ENCODE measurements around the gene C15orf62.

- TF ChIP-seq MAX (IDR thresholded peaks at IDR 0.05; ENCODE audit: low read depth) (no peak), FOXM1 (IDR thresholded peaks at IDR 0.05; ENCODE audit: low read depth) (no peak), RXRA (IDR thresholded peaks at IDR 0.05; ENCODE audit: borderline replicate concordance, low read depth) (no peak)
- TF ChIP-seq, protein P1, sequence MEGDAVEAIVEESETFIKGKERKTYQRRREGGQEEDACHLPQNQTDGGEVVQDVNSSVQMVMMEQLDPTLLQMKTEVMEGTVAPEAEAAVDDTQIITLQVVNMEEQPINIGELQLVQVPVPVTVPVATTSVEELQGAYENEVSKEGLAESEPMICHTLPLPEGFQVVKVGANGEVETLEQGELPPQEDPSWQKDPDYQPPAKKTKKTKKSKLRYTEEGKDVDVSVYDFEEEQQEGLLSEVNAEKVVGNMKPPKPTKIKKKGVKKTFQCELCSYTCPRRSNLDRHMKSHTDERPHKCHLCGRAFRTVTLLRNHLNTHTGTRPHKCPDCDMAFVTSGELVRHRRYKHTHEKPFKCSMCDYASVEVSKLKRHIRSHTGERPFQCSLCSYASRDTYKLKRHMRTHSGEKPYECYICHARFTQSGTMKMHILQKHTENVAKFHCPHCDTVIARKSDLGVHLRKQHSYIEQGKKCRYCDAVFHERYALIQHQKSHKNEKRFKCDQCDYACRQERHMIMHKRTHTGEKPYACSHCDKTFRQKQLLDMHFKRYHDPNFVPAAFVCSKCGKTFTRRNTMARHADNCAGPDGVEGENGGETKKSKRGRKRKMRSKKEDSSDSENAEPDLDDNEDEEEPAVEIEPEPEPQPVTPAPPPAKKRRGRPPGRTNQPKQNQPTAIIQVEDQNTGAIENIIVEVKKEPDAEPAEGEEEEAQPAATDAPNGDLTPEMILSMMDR (IDR thresholded peaks at IDR 0.05): peak; percentile 58
These were observed 12.9 kb downstream of the C15orf62 start for GRCh38 chr15:40782609-40783227.

All from SK-N-SH (cell line).